COLO829 (cell line): Measurements from ENCODE around the gene CEP152.
"Not testable (repeated sequence)": the region's sequence is repeated elsewhere in the genome, so short reads cannot be mapped to it uniquely, and the experiment has no call there.

Experiments used
- DNase-seq: peaks from one replicate; pipeline ENCODE4 v3.0.0; 2012; ENCODE audit warnings: low spot score

Gene CEP152

DNA sequence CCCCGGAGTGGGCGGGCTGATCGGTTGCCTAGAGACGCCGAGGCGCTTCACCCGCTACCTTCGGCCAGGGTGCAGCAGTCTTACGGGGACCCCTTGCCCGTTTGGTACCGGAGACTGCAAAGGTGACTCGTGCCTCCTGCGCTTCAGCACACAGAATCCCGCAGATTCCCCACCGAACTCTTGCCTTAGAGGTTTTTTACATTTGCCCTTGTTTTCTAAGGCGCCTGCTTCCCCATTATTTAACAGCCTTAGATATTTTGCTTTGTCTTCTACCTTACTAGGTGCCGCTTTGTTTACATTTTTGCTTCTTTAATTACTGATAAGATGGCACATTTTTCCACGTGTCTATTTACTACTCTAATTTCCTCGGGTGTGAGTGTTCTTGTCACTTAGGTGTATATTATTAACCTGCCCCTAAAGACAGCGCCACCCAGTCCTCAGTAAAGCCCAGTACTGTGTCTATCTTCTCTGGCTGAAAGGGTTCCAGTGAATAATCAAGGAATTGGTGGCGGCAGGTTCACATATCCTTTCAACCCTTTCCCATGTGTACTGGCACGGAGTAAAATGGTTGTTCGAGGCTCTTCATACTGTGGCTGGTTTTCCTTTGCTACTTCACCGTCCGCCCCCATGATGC is 573 bp upstream of the CEP152 start:
- no peak for DNase-seq

DNA sequence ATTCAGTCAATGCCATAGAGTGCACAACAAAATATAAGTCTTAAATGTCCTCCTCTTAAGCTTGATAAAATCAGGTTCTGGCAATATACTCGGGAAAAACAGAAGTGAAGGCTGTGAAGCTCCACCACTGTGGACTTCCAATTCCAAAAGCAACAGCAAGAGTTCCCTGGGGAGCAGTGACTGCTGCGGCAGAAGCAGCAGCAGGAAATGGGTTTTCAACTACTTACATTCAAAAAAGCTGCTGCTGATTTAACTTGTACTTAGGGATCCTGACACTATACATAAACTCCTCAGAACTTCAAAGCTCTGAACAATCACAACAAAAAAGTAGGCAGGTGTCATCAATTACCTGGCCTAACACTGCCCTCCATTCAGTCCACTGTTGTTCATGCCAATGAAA is 4.7 kb downstream of the CEP152 start:
- DNase-seq, result no peak

DNA sequence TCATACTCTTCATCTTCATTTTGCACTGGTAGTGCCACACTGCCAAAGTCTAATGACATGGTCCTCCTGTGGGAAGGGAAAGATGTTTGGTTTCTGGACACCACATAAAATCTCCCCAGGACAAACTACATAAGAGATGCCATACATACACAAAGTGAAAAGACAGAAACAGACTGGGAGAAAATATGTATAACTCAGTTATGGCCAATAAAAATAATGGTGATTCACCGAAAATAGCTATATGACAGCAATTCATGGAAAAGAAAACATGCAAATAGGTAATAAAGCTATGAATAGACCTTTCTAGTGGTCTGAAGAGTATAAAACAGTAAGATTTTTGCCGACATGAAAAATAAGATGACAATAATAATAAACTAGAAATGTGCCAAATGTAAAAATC is 5.3 kb downstream of the CEP152 start:
- no peak for DNase-seq

DNA sequence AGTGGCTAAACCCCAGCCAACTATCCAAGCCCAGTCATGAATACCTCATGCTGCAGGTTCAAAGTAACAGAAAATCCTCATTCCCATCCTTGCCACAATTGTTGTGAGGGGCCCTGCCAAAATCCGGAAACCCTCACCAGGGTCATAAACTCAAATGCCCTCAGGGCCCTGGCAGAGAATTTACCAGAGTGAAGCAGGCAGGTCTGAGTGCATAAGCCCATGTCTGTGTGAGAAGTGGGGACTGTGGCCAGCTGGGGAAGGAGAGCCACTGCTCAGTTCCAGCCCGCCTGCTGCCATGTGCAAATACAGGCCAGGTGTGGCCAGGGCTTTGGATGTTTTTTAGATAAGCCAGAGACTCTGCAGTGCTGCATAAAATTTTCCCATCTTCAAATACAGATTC is 7.0 kb downstream of the CEP152 start:
- DNase-seq, result no peak

DNA sequence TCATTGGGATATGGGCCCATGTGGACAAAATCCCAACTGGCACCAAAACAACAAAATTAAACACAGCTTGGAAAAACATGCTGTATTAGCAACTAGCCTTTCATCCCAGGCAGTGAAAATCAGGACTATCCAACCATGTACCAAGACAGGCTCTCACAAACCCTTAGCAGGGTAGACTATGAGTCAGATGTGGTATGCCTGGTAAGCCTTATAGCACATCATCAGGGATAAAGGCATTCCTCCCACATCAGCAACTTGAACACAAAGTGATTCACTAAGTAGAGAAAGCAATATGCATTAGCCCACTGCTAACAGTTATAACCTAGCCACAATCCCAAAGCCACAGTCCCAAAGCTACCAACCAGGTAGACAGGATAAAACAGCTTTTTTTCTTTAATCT is 8.0 kb downstream of the CEP152 start:
- DNase-seq, result peak; percentile 4

DNA sequence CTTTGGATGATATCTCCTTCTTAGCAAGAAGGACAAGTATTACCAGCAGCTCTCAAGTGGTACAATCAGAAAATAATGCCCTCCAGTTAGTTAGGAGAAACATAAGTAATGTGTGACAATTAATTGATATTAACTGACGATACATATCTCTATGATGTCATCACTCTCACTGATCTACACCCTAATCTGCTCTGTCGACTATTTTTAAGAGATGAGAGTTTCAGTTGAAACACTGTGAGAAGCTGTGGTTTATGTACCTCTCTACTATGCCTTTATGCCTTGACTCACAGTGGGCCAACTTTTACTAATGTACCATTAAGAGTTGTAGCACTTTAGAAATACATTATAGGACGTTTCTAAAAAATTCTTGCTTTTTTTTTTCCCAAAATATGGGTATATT is 8.6 kb downstream of the CEP152 start:
- DNase-seq, result no peak

DNA sequence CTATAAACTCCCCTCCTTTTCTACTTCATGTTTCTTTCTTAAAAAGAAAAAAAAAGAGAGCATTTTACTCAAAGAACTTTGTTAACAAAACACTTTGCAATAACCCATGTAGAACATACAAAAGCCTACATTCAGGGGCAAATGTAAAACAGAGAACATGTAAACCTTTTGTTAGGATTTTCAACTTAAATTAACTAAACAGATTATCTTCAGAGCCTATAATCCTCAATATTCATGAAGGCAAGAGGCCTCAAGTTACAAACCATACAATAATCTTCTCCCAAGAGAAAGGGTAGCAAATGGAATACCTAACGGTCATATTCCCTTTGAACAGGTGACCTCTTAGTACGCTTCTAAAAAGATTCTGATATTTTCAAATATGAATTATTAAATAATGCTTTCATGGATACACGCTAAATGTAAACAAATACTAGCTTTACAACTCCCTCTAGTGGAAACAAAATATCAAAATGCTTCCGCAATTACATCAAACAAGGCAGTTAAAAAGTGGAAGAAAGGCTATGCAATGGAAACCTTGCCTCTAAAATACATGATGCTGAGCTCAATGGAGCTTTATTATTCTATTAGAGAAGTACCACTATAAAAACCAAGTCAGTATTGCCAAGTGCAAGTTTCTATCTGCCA is 9.9 kb downstream of the CEP152 start:
- DNase-seq, result no peak

DNA sequence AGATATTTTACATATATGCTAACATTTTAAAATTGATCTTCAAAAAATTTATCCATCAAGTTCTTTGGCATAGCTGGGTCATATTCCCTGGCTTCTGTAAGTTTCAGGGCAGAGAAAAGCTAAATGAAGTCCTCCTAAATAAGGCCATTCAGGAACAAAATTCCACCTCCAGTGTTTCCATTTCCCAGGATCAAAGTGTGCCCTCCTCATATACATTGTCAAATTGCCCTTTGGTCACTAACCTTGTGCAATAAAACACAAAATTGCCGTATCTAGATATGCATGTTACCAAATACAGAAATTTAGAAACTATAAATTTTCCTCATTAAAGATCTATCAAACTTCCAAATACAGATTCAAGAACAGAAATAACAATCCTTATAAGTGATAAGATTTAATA is 10.6 kb downstream of the CEP152 start:
- DNase-seq, result no peak

DNA sequence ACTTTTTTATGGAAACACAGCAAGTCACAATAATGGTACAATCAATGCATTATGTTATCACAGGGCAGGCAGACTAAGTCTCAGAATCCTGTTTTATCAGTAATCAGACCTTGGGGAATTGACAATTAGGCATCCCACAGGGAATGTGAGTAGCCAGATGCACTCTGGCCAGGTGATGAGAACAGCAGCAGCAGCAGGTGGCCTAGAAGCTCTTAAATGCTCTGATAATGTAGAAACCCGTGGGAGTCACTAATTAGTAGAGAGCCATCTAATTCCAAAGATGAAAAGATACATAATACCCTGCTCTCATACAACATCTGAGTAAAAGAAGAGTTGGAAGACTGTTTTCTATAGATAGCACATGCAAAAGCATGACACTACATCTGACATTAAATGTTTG is 12.6 kb downstream of the CEP152 start:
- no peak for DNase-seq

DNA sequence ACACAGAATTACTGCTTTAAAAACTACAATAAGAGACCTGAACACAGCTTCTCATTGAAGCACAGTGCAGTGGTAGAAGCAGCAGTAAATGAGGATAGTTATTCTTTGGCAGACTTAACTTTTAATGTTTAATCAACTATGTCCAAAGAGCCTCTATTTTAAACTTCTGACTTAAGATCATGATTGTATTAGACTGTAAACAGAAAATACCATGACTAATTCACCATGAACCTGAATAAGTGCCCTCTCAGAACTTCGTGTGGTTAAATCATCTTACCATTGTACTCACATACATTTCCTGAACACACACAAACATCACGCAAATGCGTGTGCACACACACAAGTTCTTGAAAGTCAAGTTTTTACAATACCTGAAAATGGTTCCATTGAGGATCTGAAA is 13.9 kb downstream of the CEP152 start:
- no peak for DNase-seq

DNA sequence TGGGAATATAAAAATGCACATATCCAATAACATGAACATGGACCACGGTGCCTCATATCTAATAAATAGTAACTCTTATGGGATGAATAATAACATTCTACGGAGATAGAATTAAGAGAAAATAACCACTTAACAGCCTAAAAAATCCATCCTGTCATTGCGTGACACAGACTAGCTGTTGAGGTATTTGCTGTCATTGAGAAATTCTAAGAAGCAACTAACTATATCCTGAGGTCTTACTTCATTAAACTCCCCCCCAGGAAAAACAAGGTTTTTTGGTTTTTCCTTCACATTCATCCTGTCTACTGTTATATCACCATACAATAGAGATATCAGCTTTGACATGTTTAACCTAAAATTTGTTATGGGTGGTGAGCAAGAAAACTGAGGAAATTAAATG is 14.3 kb downstream of the CEP152 start:
- DNase-seq, result no peak

DNA sequence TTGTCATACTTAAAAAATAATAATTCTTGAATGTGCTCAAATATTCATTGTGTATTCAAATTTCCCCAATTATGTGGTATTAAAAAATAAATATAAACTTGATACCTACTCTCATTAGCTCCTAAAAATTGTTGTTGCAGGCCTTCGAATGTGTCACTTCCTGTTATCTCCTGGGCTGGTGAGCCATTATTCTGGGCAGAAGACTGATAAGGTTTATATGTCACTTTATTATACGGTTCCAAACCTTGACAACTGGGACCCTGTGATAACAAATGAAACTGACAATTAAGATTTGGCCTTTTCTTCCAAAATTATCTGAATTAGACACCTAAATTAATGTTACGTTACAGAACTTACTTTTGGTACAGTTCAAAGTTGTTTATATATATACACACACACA is 15.0 kb downstream of the CEP152 start:
- no peak for DNase-seq

DNA sequence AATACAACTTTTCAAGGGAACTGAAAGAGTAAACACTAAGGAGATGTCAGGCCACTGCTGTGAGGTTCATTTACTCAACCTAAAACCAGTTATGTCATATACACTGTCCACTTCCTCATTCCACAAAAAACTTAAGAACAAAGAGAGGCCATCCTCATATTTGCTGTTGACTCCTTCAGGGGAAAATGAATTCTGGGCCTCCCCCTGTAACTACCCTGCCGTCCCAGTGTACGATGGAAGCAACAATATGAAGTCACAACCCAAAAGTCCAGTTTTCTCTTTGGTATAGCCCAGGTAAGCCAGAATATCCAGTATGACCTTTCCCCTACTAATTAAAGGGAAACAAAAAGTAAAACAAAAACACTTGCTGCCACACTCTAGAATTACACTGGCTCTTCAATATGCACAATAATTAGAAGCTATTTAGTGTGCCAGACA is 16.2 kb downstream of the CEP152 start:
- DNase-seq, result no peak

DNA sequence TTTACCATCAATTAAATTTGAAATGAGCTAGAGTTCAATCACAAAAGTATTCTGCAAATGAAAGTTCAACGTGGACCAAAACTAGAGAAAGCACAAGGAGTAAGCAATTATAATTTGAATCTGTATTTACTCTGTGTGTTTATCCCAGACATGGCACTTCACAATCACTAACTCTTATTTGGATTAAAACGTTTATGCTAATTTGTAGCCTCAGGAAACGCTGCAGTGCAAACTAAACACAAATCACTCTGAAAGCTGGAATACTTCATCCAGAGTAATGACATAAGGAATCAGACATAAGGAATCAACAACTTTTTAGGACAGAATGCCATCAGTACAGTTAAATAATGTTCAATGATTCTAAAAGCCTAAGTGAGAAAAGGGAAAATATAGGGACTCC is 18.5 kb downstream of the CEP152 start:
- no peak for DNase-seq

DNA sequence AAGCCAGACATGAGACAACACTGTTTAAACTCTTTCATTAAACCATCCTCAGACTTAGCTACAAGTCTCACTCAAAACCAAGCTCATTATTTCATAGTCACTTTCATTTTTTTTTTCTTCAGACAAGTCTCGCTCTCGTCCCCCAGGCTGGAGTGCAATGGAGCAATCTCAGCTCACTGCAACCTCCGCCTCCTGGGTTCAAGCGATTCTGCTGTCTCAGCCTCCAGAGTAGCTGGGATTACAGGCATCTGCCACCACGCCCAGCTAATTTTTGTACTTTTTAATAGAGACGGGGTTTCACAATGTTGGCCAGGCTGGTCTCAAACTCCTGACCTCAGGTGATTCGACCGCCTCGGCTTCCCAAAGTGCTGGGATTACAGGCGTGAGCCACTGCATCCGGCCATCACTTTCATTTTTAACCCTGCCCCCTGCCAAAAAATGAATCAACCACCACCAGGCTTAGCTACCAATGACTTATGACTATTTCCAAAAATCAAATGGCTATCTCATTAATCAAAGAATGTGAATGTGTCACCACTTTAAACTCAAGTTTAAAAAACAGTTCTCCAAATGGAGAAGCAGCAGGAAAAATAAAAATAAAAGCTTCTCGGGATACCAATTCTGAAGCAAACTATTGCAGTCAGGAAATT is 20.3 kb downstream of the CEP152 start:
- not testable (repeated sequence) for DNase-seq

DNA sequence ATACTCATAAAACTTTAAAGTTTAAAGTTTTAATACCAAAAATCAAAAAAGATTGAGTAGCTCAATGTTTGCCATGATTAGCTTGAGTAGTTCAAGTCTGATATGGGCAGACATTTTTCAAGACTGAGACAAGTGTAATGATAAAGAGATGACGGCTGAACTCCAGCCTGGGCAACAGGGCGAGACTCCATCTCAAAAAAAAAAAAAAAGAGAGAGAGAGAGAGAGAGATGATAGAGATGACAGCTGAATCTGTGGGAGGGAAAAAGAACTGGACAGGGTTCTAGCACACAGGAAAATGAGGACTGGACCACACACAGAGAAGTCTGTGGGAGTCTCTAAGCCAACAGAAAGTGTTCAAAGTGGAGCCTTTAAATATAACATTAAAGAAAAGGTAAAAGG is 25.2 kb downstream of the CEP152 start:
- DNase-seq, result no peak

DNA sequence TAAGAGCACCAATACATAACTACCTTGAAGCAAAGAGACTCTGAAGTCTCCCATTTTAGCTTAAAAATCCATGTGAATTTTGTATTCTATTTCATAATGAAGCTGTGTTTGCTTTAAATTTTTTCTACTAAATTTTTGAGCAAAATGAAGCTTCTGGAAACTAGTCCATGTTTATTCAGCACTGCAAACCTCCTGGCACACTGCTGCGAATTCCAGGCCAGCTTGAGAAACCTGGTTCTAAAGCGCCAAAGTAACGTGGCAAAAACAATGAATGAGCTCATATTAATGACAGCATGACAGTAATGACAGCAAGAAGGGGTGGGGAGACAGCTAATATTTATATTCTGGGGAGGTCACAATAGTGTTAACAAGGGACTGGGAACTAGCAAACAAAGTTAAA is 25.7 kb downstream of the CEP152 start:
- no peak for DNase-seq

DNA sequence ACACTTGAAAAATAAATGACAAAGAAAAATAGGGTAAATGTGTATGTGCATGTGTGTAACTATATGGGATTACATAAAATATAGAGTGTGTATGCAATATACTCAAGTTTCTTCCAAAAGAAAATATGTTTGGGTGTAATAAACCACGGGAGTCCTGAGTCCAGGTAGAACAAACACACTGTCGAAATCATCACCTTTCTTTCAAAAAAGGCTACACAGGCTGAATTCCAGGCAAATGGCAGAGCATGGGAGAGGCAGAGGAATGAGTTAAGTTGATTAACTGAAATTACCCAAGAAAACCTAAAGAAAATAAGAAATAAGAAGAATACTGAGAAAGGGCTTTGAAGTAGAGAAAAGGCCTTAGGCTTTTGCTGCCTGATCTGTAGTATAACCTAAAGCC is 26.1 kb downstream of the CEP152 start:
- no peak for DNase-seq

DNA sequence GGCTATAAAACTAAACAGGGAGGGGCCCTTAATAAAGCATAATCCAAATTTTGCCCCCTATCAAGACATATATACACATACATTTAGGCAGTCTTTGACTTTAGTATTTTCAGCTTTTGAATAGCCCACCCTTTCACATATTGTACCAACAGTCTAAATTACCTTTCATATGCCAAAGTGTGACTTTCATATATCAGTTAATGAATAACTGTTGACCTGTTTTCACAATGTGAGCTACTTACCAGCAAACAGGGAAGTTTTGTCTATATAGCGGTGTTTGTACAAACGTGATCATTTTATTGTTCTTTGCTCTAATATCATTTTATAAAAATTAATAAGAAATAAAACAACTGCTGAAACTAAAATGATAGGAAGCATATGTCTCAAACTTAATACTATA is 28.0 kb downstream of the CEP152 start:
- DNase-seq, result no peak

DNA sequence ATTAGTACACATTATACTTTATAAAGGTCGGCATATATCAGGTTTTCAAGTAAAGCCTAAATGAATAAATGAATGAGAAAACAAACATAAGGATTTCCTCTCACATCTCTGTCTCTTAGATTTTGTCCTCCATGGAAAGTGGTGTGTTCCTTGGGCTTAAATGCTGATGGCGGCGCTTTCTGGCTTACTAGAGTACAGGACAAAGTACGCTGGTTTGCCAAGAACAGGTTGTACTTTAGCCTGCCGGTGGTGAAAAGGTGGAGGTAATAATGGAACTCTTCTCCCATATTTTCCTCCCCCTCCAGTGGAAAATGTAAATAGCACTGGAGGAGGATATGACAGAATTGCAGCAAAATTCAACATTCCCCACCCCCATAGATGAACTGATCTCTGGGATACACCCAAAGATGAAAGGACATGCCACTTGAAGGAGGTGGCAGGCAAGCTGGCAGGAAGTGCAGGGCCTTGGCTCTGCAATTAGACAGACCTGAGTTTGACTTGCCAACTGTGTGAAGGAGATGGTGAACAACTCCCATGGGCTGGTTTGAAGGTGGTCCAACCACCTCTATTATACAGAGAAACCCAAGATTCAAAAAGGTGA is 29.3 kb downstream of the CEP152 start:
- no peak for DNase-seq

DNA sequence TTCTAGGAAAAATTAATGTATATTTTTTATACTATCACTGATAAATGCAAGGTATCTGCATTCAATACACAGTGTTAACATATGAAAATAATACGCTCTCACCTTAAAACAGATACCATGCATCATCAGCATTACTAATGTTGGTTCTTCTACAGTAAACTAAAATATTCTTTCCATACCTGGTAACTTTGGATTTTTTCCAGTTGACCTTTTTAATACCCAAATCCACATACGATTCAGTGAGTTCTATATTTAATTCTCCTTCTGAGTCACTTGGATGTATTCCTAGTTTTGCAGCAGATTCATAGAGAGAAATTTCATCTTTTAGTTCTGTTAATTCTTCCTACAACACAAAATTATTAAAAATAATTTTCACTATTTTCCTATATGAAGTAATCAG is 29.9 kb downstream of the CEP152 start:
- DNase-seq, result no peak

DNA sequence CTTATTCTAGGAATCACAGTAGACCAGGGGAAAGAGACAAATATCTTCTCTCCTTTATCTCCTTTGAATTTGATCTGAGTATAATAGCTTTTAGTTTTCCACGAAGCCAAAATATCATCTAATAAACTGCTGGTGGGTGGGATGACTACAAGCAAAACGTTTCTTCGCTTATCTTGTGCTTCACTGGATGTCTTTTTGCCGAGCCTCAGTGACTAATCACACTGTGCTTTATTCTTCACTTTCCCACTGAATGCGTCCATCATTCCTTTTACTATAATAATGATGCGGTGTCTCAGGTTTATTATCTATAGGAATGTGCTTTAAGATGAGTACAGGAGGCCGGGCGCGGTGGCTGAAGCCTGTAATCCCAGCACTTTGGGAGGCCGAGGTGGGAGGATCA is 32.5 kb downstream of the CEP152 start:
- DNase-seq, result no peak

DNA sequence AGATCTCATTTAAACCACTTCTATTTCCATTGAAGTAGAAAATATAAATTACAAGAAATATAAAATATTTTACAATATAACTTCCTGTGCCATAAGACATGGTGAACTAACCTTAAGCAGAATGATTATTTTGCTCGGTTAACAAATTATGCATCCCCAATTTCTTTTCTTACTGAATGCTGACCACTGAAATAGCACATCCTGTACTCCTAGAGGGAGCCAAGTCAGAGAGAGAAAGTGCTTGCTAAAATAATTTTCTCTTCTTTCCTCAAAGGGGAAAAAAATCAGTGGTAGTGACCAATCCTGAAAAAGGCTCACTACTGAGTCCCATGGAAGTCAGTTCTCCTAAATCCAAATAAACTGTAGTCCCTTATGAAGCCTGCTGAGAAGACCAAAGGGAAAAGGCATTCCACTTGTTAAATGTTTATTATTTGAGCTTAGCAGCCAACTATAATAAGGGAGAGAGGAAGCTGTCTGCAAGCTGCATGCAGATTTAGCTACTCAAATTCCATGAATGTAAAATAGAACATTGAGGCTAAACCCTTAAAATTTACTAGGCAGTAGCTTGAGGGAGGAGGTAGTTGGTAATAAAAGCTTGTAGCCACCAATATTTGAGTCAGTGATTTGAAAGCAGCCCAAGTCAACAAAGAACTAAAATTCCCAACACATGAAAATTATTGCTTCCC is 33.1 kb downstream of the CEP152 start:
- DNase-seq, result no peak
